Nephron progenitor cell (in vitro differentiated cells): Measurements from ENCODE around the gene UBAP2.

Experiments used
- DNase-seq: peaks from one replicate; pipeline ENCODE4 v3.0.0; 2021
- H3K27ac Mint-ChIP-seq: 2 replicates; pipeline ENCODE4 v1.8.0; 2021; ENCODE audit warnings: mild to moderate bottlenecking, moderate library complexity, mixed read lengths
- H3K27me3 Mint-ChIP-seq: 2 replicates; pipeline ENCODE4 v1.8.0; 2021; ENCODE audit warnings: mild to moderate bottlenecking, low read depth, mixed read lengths; ENCODE audit not compliant: poor library complexity
- H3K36me3 Mint-ChIP-seq: 2 replicates; pipeline ENCODE4 v1.8.0; 2021; ENCODE audit warnings: low read depth, mixed read lengths
- H3K4me1 Mint-ChIP-seq: 2 replicates; pipeline ENCODE4 v1.8.0; 2021; ENCODE audit warnings: mixed read lengths
- H3K4me3 Mint-ChIP-seq: 2 replicates; pipeline ENCODE4 v1.8.0; 2021; ENCODE audit warnings: mild to moderate bottlenecking, moderate library complexity, mixed read lengths
- H3K9me3 Mint-ChIP-seq: 2 replicates; pipeline ENCODE4 v1.8.0; 2021; ENCODE audit warnings: mild to moderate bottlenecking, moderate library complexity, mixed read lengths
- CTCF ChIP-seq: fragments of 200-600 bp; sonication (generic); IDR thresholded peaks from 2 replicates; pipeline ENCODE4 v1.5.0; 2021; ENCODE audit warnings: antibody characterized with exemption

Gene UBAP2

GRCh38 chr9:33919276-33919897, 129.3 kb downstream of the UBAP2 start:
- no peaks in the 10 kb centered on the region for H3K27me3 Mint-ChIP-seq
- peaks cover 4% of the 10 kb centered on the region for H3K4me1 Mint-ChIP-seq
- H3K9me3 Mint-ChIP-seq = no peaks in the 10 kb centered on the region
- DNase-seq = no peak
- peaks cover 70% of the 10 kb centered on the region for H3K36me3 Mint-ChIP-seq
- no peak for TF ChIP-seq CTCF
- peak overlapping the region; percentile 97 for H3K27ac Mint-ChIP-seq
- H3K4me3 Mint-ChIP-seq = no peak overlapping the region

DNA sequence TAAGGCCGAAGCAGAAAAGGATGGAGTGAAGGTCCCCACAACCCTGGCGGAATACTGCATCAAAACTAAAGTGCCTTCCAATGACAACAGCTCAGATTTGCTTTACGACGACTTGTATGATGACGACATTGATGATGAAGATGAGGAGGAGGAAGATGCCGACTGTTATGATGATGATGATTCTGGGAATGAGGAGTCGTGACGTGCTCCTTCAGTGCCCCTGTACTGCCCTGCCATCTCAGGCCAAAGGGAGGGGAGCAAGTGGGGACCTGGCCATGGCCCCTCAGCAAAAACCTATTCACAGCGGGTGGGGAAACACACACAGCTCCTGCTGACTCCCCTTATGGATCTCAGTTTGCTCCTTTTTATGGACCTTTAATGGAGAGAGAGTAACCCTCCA, 131.7 kb downstream of the UBAP2 start:
- H3K4me3 Mint-ChIP-seq = no peak overlapping the region
- no peak for TF ChIP-seq CTCF
- no peak for DNase-seq
- H3K27me3 Mint-ChIP-seq = no peaks in the 10 kb centered on the region
- peaks cover 4% of the 10 kb centered on the region for H3K4me1 Mint-ChIP-seq
- H3K36me3 Mint-ChIP-seq = peaks cover 75% of the 10 kb centered on the region
- peak overlapping the region; percentile 73 for H3K27ac Mint-ChIP-seq
- no peaks in the 10 kb centered on the region for H3K9me3 Mint-ChIP-seq

- Mint-ChIP-seq H3K27ac (peak overlapping the region; percentile 86), H3K4me1 (peaks cover 4% of the 10 kb centered on the region), H3K9me3 (no peaks in the 10 kb centered on the region), H3K4me3 (no peak overlapping the region), H3K36me3 (peaks cover 70% of the 10 kb centered on the region), H3K27me3 (no peaks in the 10 kb centered on the region)
- TF ChIP-seq CTCF = no peak
- DNase-seq = no peak
Observed at GRCh38 chr9:33914887-33915628, 133.6 kb downstream of the UBAP2 start.

- Mint-ChIP-seq H3K27ac (no peak overlapping the region), H3K36me3 (peaks cover 72% of the 10 kb centered on the region), H3K9me3 (no peaks in the 10 kb centered on the region), H3K4me3 (no peak overlapping the region), H3K27me3 (no peaks in the 10 kb centered on the region), H3K4me1 (peaks cover 4% of the 10 kb centered on the region)
- no peak for DNase-seq
- no peak for TF ChIP-seq CTCF
Observed at GRCh38 chr9:33913541-33913940, 135.1 kb downstream of the UBAP2 start.

- Mint-ChIP-seq H3K9me3 (no peaks in the 10 kb centered on the region), H3K27ac (no peak overlapping the region), H3K4me1 (no peaks in the 10 kb centered on the region), H3K4me3 (no peak overlapping the region), H3K27me3 (no peaks in the 10 kb centered on the region), H3K36me3 (peaks cover 52% of the 10 kb centered on the region)
- TF ChIP-seq CTCF = no peak
- DNase-seq = no peak
Observed at GRCh38 chr9:33908749-33909148, 139.9 kb downstream of the UBAP2 start.

DNA sequence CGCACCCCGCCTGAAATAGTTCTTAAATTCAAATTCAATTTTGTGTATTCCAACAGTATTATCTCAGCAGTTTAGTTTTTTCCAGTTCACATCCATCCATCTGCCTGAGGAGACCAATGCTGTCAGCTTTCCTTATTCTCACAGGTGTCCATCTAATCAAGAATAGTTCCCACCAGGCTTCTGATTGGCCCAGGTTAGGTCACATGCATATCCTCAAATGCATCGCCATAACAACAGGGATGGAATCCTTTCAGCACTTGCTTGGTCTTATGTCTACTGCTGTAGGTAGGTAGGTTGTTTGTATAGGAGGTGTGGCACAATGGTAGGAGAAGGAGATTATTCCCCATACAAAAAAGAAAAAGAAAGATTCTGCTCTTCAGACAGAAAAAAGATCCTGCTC, 140.6 kb downstream of the UBAP2 start:
- no peak overlapping the region for H3K27ac Mint-ChIP-seq
- no peaks in the 10 kb centered on the region for H3K9me3 Mint-ChIP-seq
- TF ChIP-seq CTCF = no peak
- no peaks in the 10 kb centered on the region for H3K27me3 Mint-ChIP-seq
- H3K36me3 Mint-ChIP-seq = peaks cover 52% of the 10 kb centered on the region
- no peak for DNase-seq
- no peaks in the 10 kb centered on the region for H3K4me1 Mint-ChIP-seq
- H3K4me3 Mint-ChIP-seq = no peak overlapping the region
